A673 (cell line): ENCODE measurements around the gene SOD3. TPM values are rescaled to one million over a fixed set of nuclear protein-coding genes. Genes with fewer than 3 reads are reported as not detected.

Experiments used
- BruUV-seq: library from RNA; stranded (reverse); fragments of 400-500 nt; replicated peaks from 2 replicates; lab custom pipeline; 2021; lab: Mats Ljungman, UMichigan
- CTCF ChIA-PET: fragments of 300-600 bp; sonication (Branson Sonifier 250); formaldehyde crosslinking; loops from one replicate; lab custom pipeline; 2022; ENCODE audit warnings: antibody characterized with exemption; lab: Charles Lee
- POLR2A ChIA-PET: fragments of 300-600 bp; sonication (Branson Sonifier 250); formaldehyde crosslinking; loops from one replicate; lab custom pipeline; 2022; ENCODE audit warnings: antibody characterized with exemption; ENCODE audit not compliant: low non-redundant PET; lab: Charles Lee
- DNase-seq: peaks from one replicate; pipeline ENCODE4 v3.0.0-alpha.2; 2015; ENCODE audit warnings: low spot score
- H3K27ac ChIP-seq: fragments of 200-600 bp; sonication (generic); 2 replicates; pipeline ENCODE4 v1.5.1; 2016; ENCODE audit warnings: mixed run types, low read depth, mild to moderate bottlenecking, mixed read lengths, antibody characterized with exemption, low read length; ENCODE audit not compliant: poor library complexity, severe bottlenecking
- H3K27me3 ChIP-seq: fragments of 200-600 bp; sonication (generic); replicated peaks from 2 replicates; pipeline ENCODE4 v1.6.1; 2017; ENCODE audit warnings: mixed run types, low read depth, mild to moderate bottlenecking, mixed read lengths, antibody characterized with exemption, low read length; ENCODE audit not compliant: insufficient read depth, poor library complexity
- H3K36me3 ChIP-seq: fragments of 200-600 bp; sonication (generic); 2 replicates; pipeline ENCODE4 v1.6.1; 2016; ENCODE audit warnings: mixed run types, mild to moderate bottlenecking, mixed read lengths, antibody characterized with exemption, low read length; ENCODE audit not compliant: insufficient read depth, poor library complexity, severe bottlenecking
- H3K4me1 ChIP-seq: fragments of 200-600 bp; sonication (generic); 2 replicates; pipeline ENCODE4 v1.6.1; 2017; ENCODE audit warnings: mixed run types, mild to moderate bottlenecking, mixed read lengths, antibody characterized with exemption, low read length; ENCODE audit not compliant: insufficient read depth, poor library complexity, severe bottlenecking
- H3K4me3 ChIP-seq: fragments of 200-600 bp; sonication (generic); 2 replicates; pipeline ENCODE4 v1.5.1; 2016; ENCODE audit warnings: low read depth, mixed run types, mild to moderate bottlenecking, mixed read lengths, low read length; ENCODE audit not compliant: poor library complexity, severe bottlenecking
- H3K9me3 ChIP-seq: fragments of 200-600 bp; sonication (generic); 2 replicates; pipeline ENCODE4 v1.6.1; 2016; ENCODE audit warnings: mixed run types, low read depth, mild to moderate bottlenecking, mixed read lengths, antibody characterized with exemption, low read length; ENCODE audit not compliant: poor library complexity, severe bottlenecking
- CTCF ChIP-seq: fragments of 300-800, 200-600 bp; sonication (generic); conservative IDR thresholded peaks from 2 replicates; pipeline ENCODE4 v1.5.1; 2017; ENCODE audit warnings: low read depth, mild to moderate bottlenecking, antibody characterized with exemption, low read length, moderate library complexity, mixed read lengths
- EZH2 ChIP-seq: fragments of 200-600 bp; sonication (generic); IDR thresholded peaks from 2 replicates; pipeline ENCODE4 v1.6.1; 2017; ENCODE audit warnings: borderline replicate concordance, low read depth, mild to moderate bottlenecking, mixed read lengths, antibody characterized with exemption, low read length; ENCODE audit not compliant: poor library complexity, severe bottlenecking
- intact Hi-C: fragments of 100-400 bp; cut with micrococcal nuclease; formaldehyde crosslinking; loops from one replicate; pipeline ENCODE4 v1.10.0; 2022; ENCODE audit not compliant: unreplicated experiment
- total RNA-seq: library from RNA; stranded (reverse); gene quantifications from 2 replicates; pipeline ENCODE4 v1.2.3, GENCODE V29; 2021

Gene SOD3
- total RNA-seq, 1 experiment from 2014 or later, result not detected

- POLR2A ChIA-PET, result no interaction called here
- intact Hi-C loops, result no loop called here
- Histone ChIP-seq H3K9me3 (no peaks in the 10 kb centered on the region), H3K4me3 (no peak overlapping the region), H3K27ac (no peak overlapping the region), H3K27me3 (no peaks in the 10 kb centered on the region), H3K4me1 (no peaks in the 10 kb centered on the region), H3K36me3 (no peaks in the 10 kb centered on the region)
- no TSS peak for BruUV-seq
- TF ChIP-seq CTCF, result no peak
- TF ChIP-seq EZH2, result no peak
- DNase-seq, result no peak
- CTCF ChIA-PET, result no interaction called here
Measured at GRCh38 chr4:24824720-24825119, 29.3 kb downstream of the SOD3 start.

DNA sequence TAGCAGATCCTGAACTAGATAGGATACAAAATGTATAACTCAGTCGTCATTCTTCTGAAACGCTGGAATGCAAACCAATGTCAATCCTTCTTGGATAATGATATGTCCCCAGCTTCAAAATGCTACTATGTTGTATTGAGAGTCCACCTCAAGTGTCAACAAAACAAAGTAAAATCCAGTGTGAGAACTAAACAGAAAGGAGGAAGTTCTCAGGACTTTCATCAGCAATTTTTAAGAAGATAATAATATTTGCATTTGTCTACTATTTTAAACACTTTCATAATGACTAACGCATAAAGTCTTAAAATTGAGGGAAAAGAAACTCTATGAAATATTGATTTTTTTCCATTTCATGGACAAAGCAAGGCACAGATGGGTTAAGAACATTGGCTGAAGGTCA, 36.3 kb downstream of the SOD3 start:
- CTCF ChIA-PET, result no interaction called here
- no peak for TF ChIP-seq EZH2
- TF ChIP-seq CTCF, result no peak
- no peaks in the 10 kb centered on the region for H3K27me3 ChIP-seq
- no peak overlapping the region for H3K27ac ChIP-seq
- intact Hi-C loops, result no loop called here
- no peaks in the 10 kb centered on the region for H3K4me1 ChIP-seq
- no peaks in the 10 kb centered on the region for H3K9me3 ChIP-seq
- no peak for DNase-seq
- no TSS peak for BruUV-seq
- no peak overlapping the region for H3K4me3 ChIP-seq
- H3K36me3 ChIP-seq, result no peaks in the 10 kb centered on the region
- POLR2A ChIA-PET, result no interaction called here

- POLR2A ChIA-PET, result no interaction called here
- CTCF ChIA-PET, result no interaction called here
- no peak overlapping the region for H3K4me3 ChIP-seq
- H3K4me1 ChIP-seq, result no peaks in the 10 kb centered on the region
- no peak for TF ChIP-seq EZH2
- no peak for TF ChIP-seq CTCF
- H3K27me3 ChIP-seq, result no peaks in the 10 kb centered on the region
- intact Hi-C loops, result no loop called here
- BruUV-seq, result no TSS peak
- no peaks in the 10 kb centered on the region for H3K36me3 ChIP-seq
- H3K27ac ChIP-seq, result no peak overlapping the region
- no peak for DNase-seq
- H3K9me3 ChIP-seq, result no peaks in the 10 kb centered on the region
Measured at GRCh38 chr4:24835696-24836095, 40.3 kb downstream of the SOD3 start.
